Heart left ventricle (tissue), 16 donors: Measurements from ENCODE around the gene PTPRE. TPM values are rescaled to one million over a fixed set of nuclear protein-coding genes. Genes with fewer than 3 reads are reported as not detected.

Experiments used
- ATAC-seq, 4 donors: fragments of 200-7000 bp; cut with Tn5 transposase; one replicate each; pipeline ENCODE4 v1.9.1; 2020 to 2022; ENCODE audit warnings: moderate library complexity in 4 of 4, mild to moderate bottlenecking in 3 of 4, moderate number of reproducible peaks in 1 of 4
- DNase-seq, 5 donors: peaks; one replicate each; pipeline ENCODE4 v3.0.0-alpha.2; 2020
- H3K27ac ChIP-seq, 12 donors: fragments of 200-600 bp; sonication (generic) in 4 of 12; one replicate each; pipeline versions ENCODE4 v1.5.0 to v1.8.0; 2016 to 2022; ENCODE audit warnings: mild to moderate bottlenecking in 2 of 12
- H3K27me3 ChIP-seq, 9 donors: fragments of 200-600 bp; sonication (generic) in 2 of 9; one replicate each; pipeline versions ENCODE4 v1.5.1 to v1.8.0; 2016 to 2022; ENCODE audit warnings: mild to moderate bottlenecking in 3 of 9
- H3K36me3 ChIP-seq, 9 donors: fragments of 200-600 bp; sonication (generic) in 2 of 9; one replicate each; pipeline versions ENCODE4 v1.5.0 to v1.8.0; 2018 to 2022; ENCODE audit warnings: mild to moderate bottlenecking in 2 of 9
- H3K4me1 ChIP-seq, 12 donors: fragments of 200-600 bp; sonication (generic) in 4 of 12; one replicate each; pipeline versions ENCODE4 v1.5.0 to v1.8.0; 2016 to 2022; ENCODE audit warnings: mild to moderate bottlenecking in 3 of 12
- H3K4me3 ChIP-seq, 12 donors: fragments of 200-600 bp; sonication (generic) in 4 of 12; one replicate each; pipeline versions ENCODE4 v1.5.0 to v1.8.0; 2017 to 2022; ENCODE audit warnings: mild to moderate bottlenecking in 9 of 12, moderate library complexity in 4 of 12
- H3K9me3 ChIP-seq, 12 donors: fragments of 200-600 bp; sonication (generic) in 4 of 12; one replicate each; pipeline versions ENCODE4 v1.5.0 to v1.8.0; 2016 to 2022; ENCODE audit warnings: mild to moderate bottlenecking in 1 of 12
- POLR2A ChIP-seq, 2 donors: fragments of 450-650 bp; IDR thresholded peaks; one replicate each; pipeline ENCODE4 v1.6.1; 2017; ENCODE audit warnings: antibody characterized with exemption in 2 of 2, mild to moderate bottlenecking in 2 of 2, moderate library complexity in 2 of 2
- WGBS, 4 donors: extraction: QIAGEN DNeasy Blood & Tissue Kit in 2 of 4; methylation state at CpG; one replicate each; pipeline versions ENCODE4 v1.1.5 to v1.1.7; 2013 to 2018; 5-methylcytosine and 5-hydroxymethylcytosine counted together
- intact Hi-C, 10 donors: fragments of 100-400 bp; cut with DNase I; formaldehyde crosslinking; loops; one replicate each; pipeline versions ENCODE4 v1.11.1 to v1.14.2; 2022
- polyA plus RNA-seq, 2 donors: library from polyadenylated mRNA; stranded (reverse); fragments of 200-250 nt; gene quantifications; one replicate each; pipeline ENCODE4 v1.2.3, GENCODE V29; 2013
- total RNA-seq, 9 donors: library from RNA; depleted of rRNA in 2 of 9; stranded (reverse); fragments of >200 nt in 2 of 9; fragmentation: NEBNext Ultra II Directional in 3 of 9; extraction: Animal tissue kit (Norgen Biotek cat#: 25700) in 3 of 9; gene quantifications; one replicate each; pipeline versions ENCODE4 v1.1.0 to v1.2.4, GENCODE V29; 2016 to 2023
- TF ChIP-seq, protein P1 (sequence below), 12 donors: fragments of 200-600 bp; sonication (generic) in 4 of 12; IDR thresholded peaks; one replicate each; pipeline versions ENCODE4 v1.5.0 to v1.8.0; 2018 to 2022; ENCODE audit warnings: antibody characterized with exemption in 12 of 12, mild to moderate bottlenecking in 5 of 12
- donor health status: ischemic (EF 13 %, LVEDD 7.1; RV severe dilation, severe dysfunction).
- donor health status: healthy with polysubstance abuse.
- donor health status: DM: no; HTN: yes; CAD: no.
- donor health status: DM: no; HTN: no; CAD: no.
- donor health status: ischemic (EF 25% LVEDD 6.9; RV normal size, moderate dysfunction).
- donor health status: ischemic (EF 25% LVEDD 5.7; RV mildly dilated, moderate dysfunction).
- donor health status: healthy.
- donor health status: DM: yes; HTN: yes; CAD: no.
- donor health status: ischemic (EF 35%, LVEDD 5.7; RV mildly dilated, moderate dysfunction).
- donor health status: nonischemic (EF 11% LVEDD 7.7; RV severe dilation, severe dysfunction).
- donor health status: DM: yes; HTN: yes; CAD: no.
- donor health status: PGD.
- donor health status: ischemic (EF 29% LVEDD 5.4; RV normal size, mild dysfunction).
- donor health status: nonischemic (EF 23%, LVEDD 6.1; RV moderate dilation, normal function).

The PTPRE gene
- total and polyA plus RNA-seq, 11 donors: 6.9 to 55.0 (median 24.1) TPM

DNA sequence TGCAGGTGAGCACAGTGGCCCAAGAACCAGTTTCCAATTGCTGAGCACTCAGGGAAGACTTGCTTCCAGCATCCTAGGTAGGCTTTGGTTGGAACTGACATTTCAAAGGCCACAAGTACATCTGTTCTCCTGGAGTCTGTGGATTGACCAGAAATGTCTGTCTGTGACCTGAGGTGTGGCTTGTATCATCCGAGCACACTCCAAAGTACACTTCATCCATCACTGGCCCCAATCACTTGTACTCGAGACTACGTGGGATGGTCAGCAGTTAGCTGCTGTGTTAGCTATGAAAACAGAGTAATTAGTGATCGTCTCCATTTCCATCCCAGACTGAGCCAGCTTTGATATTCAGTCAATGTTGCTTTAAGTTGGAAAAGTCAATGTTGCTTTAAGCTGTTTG lies 174.3 kb downstream of the PTPRE start:
- intact Hi-C loops: loop anchor here in 4 of 10 donors (5.0 to 10.0 kb wide), 2 partner anchors 64 to 71 kb away; no protein-coding TSS in a partner anchor
- no peak for ATAC-seq
- no peaks in the 10 kb centered on the region for H3K27me3 ChIP-seq
- H3K4me1 ChIP-seq: no peaks in the 10 kb centered on the region
- TF ChIP-seq, protein P1, sequence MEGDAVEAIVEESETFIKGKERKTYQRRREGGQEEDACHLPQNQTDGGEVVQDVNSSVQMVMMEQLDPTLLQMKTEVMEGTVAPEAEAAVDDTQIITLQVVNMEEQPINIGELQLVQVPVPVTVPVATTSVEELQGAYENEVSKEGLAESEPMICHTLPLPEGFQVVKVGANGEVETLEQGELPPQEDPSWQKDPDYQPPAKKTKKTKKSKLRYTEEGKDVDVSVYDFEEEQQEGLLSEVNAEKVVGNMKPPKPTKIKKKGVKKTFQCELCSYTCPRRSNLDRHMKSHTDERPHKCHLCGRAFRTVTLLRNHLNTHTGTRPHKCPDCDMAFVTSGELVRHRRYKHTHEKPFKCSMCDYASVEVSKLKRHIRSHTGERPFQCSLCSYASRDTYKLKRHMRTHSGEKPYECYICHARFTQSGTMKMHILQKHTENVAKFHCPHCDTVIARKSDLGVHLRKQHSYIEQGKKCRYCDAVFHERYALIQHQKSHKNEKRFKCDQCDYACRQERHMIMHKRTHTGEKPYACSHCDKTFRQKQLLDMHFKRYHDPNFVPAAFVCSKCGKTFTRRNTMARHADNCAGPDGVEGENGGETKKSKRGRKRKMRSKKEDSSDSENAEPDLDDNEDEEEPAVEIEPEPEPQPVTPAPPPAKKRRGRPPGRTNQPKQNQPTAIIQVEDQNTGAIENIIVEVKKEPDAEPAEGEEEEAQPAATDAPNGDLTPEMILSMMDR (IDR thresholded peaks at IDR 0.05): no peak
- no peak for TF ChIP-seq POLR2A (IDR thresholded peaks at IDR 0.05)
- DNase-seq: no peak
- WGBS, 4 donors: 78 to 91% (median 87%) methylated on average over 4 of the region's 4 CpGs
- peaks cover 0 to 92% (median 71%) of the 10 kb centered on the region in 9 donors for H3K36me3 ChIP-seq
- H3K9me3 ChIP-seq: no peaks in the 10 kb centered on the region
- H3K27ac ChIP-seq: no peak overlapping the region
- no peak overlapping the region for H3K4me3 ChIP-seq

DNA sequence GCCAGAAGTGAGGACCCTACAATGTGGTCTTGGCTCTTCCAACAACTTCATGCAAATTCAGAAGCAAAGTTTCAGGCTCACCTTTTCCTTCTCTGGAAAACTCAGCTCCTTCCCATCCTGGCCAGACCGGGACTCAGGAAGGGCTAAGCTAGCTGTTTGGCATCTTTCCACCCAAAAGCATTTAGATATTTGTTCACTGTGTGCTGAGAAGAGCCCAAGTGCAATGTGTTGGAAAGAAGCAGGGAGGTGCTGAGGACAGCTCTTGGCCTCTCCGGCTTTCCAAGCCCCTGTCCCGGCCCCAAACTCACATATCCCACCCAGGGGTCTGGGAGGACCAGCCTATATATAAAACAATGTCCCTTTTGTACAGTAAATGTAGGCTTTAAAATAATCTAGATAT lies 174.8 kb downstream of the PTPRE start:
- no peak overlapping the region for H3K27ac ChIP-seq
- H3K4me3 ChIP-seq: no peak overlapping the region
- no peak for ATAC-seq
- no peaks in the 10 kb centered on the region for H3K27me3 ChIP-seq
- WGBS, 4 donors: 49 to 72% (median 54%) methylated on average over 3 of the region's 3 CpGs
- TF ChIP-seq, protein P1 (IDR thresholded peaks at IDR 0.05): no peak
- no peak for TF ChIP-seq POLR2A (IDR thresholded peaks at IDR 0.05)
- DNase-seq: no peak
- intact Hi-C loops: loop anchor here in 4 of 10 donors (5.0 to 10.0 kb wide), 2 partner anchors 63 to 71 kb away; no protein-coding TSS in a partner anchor
- H3K9me3 ChIP-seq: no peaks in the 10 kb centered on the region
- H3K36me3 ChIP-seq: peaks cover 0 to 87% (median 66%) of the 10 kb centered on the region in 9 donors
- H3K4me1 ChIP-seq: no peaks in the 10 kb centered on the region

- whole genome bisulfite sequencing, 4 donors: 86 to 92% (median 87%) methylated on average over 15 of the region's 15 CpGs
- no peak for TF ChIP-seq POLR2A (IDR thresholded peaks at IDR 0.05)
- TF ChIP-seq, protein P1 (IDR thresholded peaks at IDR 0.05): no peak
- H3K27ac ChIP-seq: no peak overlapping the region
- H3K36me3 ChIP-seq: peaks cover 0 to 70% (median 50%) of the 10 kb centered on the region in 9 donors
- DNase-seq (no peak), ATAC-seq (no peak)
- no peak overlapping the region for H3K4me3 ChIP-seq
- no peaks in the 10 kb centered on the region for H3K4me1 ChIP-seq
- H3K9me3 ChIP-seq: no peaks in the 10 kb centered on the region
- intact Hi-C loops: loop anchor here in 4 of 10 donors (5.0 to 10.0 kb wide), 2 partner anchors 61 to 69 kb away; no protein-coding TSS in a partner anchor
- H3K27me3 ChIP-seq: peaks cover 0 to 2% (median 0%) of the 10 kb centered on the region in 9 donors
Measured at GRCh38 chr10:128083191-128083895, 176.4 kb downstream of the PTPRE start.

DNA sequence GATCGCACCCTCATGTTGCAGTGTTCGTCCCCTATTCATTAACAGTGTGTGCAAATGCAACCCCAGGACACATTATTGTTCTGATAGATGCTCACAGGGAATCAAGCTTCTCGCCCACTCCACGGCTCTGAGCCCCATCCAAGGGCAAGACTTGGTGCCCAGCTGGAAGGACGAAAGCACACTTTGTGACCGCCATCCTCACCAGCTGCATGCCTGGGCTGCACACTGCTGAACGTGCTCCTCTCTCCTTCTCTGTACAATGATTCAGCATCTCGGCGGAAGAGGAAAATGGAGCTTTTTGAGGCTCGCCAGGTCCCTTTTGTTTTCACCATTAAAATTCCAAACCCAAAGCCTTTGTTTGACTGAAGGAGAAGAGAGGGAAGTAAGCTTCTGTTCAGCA lies 177.5 kb downstream of the PTPRE start:
- Histone ChIP-seq H3K36me3 (peaks cover 0 to 60% (median 40%) of the 10 kb centered on the region in 9 donors), H3K4me3 (no peak overlapping the region), H3K9me3 (no peaks in the 10 kb centered on the region), H3K27me3 (peaks cover 0 to 4% (median 0%) of the 10 kb centered on the region in 9 donors), H3K27ac (no peak overlapping the region), H3K4me1 (no peaks in the 10 kb centered on the region)
- intact Hi-C loops: loop anchor here in 4 of 10 donors (5.0 to 10.0 kb wide), 2 partner anchors 60 to 68 kb away; no protein-coding TSS in a partner anchor
- TF ChIP-seq POLR2A (IDR thresholded peaks at IDR 0.05): no peak
- TF ChIP-seq, protein P1 (IDR thresholded peaks at IDR 0.05): no peak
- 86 to 93% (median 93%) methylated on average over 10 of the region's 10 CpGs for WGBS, 4 donors
- DNase-seq (no peak), ATAC-seq (no peak)
